Measurements from ENCODE around the gene POU2F2.

DNA sequence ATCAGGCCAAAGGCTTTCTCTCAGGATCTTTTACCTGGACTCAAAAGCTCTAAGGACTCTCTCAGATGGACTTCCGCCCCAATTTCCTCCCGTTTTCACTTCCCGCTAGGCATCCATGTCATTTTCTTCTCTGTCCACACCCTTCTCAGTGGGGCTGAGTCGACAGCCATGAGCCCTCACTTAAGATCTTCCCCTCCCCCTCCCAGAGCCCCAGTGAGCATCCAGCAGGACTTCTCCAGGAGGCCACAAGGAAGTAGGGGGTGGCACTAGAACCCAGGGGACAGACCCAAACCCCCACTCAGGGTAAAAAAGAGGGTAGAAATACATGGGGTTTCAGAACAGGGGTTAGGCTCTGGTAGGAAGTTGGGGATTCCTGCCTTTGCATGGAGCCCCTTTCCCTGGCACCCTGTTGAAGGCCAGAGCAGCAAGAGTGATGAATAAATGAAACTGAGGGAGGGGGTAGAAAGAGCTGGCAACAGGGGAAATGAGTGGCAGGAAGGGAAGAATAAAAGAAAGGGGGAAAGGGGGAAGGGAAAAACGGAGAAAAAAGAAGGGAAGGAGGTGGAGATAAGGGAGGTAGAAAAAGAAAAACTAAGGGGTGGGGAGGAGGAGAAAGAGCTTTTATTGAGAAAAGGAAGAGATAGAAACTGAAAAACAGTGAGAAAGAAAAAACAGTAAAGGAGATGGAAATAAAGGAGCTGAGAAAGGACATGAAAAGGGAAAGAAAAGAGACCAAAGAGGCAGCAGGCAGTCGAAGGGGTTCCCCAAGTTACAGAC, 42.9 kb upstream of the POU2F2 start:
- TF ChIP-seq ISL1 (CRISPR knock-in tag; IDR thresholded peaks at IDR 0.05) (no peak), ZFP30 (CRISPR knock-in tag; IDR thresholded peaks at IDR 0.05) (no peak), ZNF8 (CRISPR knock-in tag; IDR thresholded peaks at IDR 0.05) (no peak), TOX (CRISPR knock-in tag; IDR thresholded peaks at IDR 0.05; ENCODE audit: borderline replicate concordance) (no peak), OSR1 (CRISPR knock-in tag; IDR thresholded peaks at IDR 0.05) (no peak), ZNF70 (CRISPR knock-in tag; IDR thresholded peaks at IDR 0.05) (no peak), SNAI2 (CRISPR knock-in tag; IDR thresholded peaks at IDR 0.05) (no peak)
- TF ChIP-seq, protein P1, sequence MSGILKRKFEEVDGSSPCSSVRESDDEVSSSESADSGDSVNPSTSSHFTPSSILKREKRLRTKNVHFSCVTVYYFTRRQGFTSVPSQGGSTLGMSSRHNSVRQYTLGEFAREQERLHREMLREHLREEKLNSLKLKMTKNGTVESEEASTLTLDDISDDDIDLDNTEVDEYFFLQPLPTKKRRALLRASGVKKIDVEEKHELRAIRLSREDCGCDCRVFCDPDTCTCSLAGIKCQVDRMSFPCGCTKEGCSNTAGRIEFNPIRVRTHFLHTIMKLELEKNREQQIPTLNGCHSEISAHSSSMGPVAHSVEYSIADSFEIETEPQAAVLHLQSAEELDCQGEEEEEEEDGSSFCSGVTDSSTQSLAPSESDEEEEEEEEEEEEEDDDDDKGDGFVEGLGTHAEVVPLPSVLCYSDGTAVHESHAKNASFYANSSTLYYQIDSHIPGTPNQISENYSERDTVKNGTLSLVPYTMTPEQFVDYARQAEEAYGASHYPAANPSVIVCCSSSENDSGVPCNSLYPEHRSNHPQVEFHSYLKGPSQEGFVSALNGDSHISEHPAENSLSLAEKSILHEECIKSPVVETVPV (CRISPR knock-in tag; IDR thresholded peaks at IDR 0.05), result no peak
- TF ChIP-seq, protein P2, sequence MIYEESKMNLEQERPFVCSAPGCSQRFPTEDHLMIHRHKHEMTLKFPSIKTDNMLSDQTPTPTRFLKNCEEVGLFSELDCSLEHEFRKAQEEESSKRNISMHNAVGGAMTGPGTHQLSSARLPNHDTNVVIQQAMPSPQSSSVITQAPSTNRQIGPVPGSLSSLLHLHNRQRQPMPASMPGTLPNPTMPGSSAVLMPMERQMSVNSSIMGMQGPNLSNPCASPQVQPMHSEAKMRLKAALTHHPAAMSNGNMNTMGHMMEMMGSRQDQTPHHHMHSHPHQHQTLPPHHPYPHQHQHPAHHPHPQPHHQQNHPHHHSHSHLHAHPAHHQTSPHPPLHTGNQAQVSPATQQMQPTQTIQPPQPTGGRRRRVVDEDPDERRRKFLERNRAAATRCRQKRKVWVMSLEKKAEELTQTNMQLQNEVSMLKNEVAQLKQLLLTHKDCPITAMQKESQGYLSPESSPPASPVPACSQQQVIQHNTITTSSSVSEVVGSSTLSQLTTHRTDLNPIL (CRISPR knock-in tag; IDR thresholded peaks at IDR 0.05; ENCODE audit: low read depth), result no peak
- TF ChIP-seq, protein P3, sequence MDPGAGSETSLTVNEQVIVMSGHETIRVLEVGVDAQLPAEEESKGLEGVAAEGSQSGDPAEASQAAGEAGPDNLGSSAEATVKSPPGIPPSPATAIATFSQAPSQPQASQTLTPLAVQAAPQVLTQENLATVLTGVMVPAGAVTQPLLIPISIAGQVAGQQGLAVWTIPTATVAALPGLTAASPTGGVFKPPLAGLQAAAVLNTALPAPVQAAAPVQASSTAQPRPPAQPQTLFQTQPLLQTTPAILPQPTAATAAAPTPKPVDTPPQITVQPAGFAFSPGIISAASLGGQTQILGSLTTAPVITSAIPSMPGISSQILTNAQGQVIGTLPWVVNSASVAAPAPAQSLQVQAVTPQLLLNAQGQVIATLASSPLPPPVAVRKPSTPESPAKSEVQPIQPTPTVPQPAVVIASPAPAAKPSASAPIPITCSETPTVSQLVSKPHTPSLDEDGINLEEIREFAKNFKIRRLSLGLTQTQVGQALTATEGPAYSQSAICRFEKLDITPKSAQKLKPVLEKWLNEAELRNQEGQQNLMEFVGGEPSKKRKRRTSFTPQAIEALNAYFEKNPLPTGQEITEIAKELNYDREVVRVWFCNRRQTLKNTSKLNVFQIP (CRISPR knock-in tag; IDR thresholded peaks at IDR 0.05; ENCODE audit: borderline replicate concordance, low read depth), result no peak
